Breast epithelium (tissue), 4 donors: ENCODE results near the gene PMEPA1. TPM values are rescaled to one million over a fixed set of nuclear protein-coding genes. Genes with fewer than 3 reads are reported as not detected.
A peak's percentile ranks its signal among the peaks of the same experiment; 100 is the strongest.

Experiments
- DNase-seq, 2 donors: peaks; one replicate each; pipeline ENCODE4 v3.0.0-alpha.2; 2019; ENCODE audit warnings: low spot score in 2 of 2
- H3K27ac ChIP-seq, 2 donors: fragments of 200-600 bp; sonication (generic) in 1 of 2; one replicate each; pipeline ENCODE4 v1.5.1; 2016 to 2019; ENCODE audit warnings: mild to moderate bottlenecking in 1 of 2
- H3K27me3 ChIP-seq, 2 donors: fragments of 200-600 bp; sonication (generic) in 1 of 2; one replicate each; pipeline versions ENCODE4 v1.5.1 to v1.6.0; 2017 to 2019; ENCODE audit warnings: control low read depth in 1 of 2, mild to moderate bottlenecking in 1 of 2
- H3K36me3 ChIP-seq: fragments of 200-600 bp; one replicate; pipeline ENCODE4 v1.5.1; 2019
- H3K4me1 ChIP-seq, 2 donors: fragments of 200-600 bp; sonication (generic); one replicate each; pipeline ENCODE4 v1.5.1; 2016 to 2019; ENCODE audit warnings: control low read depth in 1 of 2
- H3K4me3 ChIP-seq, 3 donors: fragments of 200-600 bp; sonication (generic); 1 replicate in 2 of 3; 2 replicates in 1 of 3; pipeline ENCODE4 v1.5.1; 2016 to 2019; ENCODE audit warnings: mild to moderate bottlenecking in 3 of 3, moderate library complexity in 2 of 3
- H3K9me3 ChIP-seq, 2 donors: fragments of 200-600 bp; sonication (generic) in 1 of 2; one replicate each; pipeline ENCODE4 v1.5.1; 2016 to 2019; ENCODE audit warnings: control low read depth in 1 of 2
- POLR2A ChIP-seq: fragments of 450-650 bp; IDR thresholded peaks from one replicate; pipeline ENCODE4 v1.6.1; 2016; ENCODE audit warnings: antibody characterized with exemption, mild to moderate bottlenecking, moderate library complexity
- POLR2AphosphoS5 ChIP-seq, 3 donors: sonication (generic); formaldehyde crosslinking; IDR thresholded peaks; one replicate each; pipeline ENCODE4 v1.6.1; 2017; ENCODE audit warnings: antibody characterized with exemption in 3 of 3
- intact Hi-C: fragments of 100-400 bp; cut with DNase I; formaldehyde crosslinking; loops from one replicate; pipeline ENCODE4 v1.15.1; 2023; ENCODE audit warnings: low total_unique reads
- total RNA-seq, 3 donors: library from RNA; depleted of rRNA; stranded (reverse); fragments of >200 nt; gene quantifications; one replicate each; pipeline ENCODE4 v1.1.0, GENCODE V29; 2016
- TF ChIP-seq, protein P1 (sequence below), 3 donors: fragments of 450-650 bp; IDR thresholded peaks; one replicate each; pipeline ENCODE4 v1.5.1; 2016 to 2017; ENCODE audit warnings: antibody characterized with exemption in 3 of 3, mild to moderate bottlenecking in 3 of 3, moderate library complexity in 3 of 3

The PMEPA1 gene
- total RNA-seq, 3 donors from 2014 or later = 9.2 to 13.2 (median 13.1) TPM

DNA sequence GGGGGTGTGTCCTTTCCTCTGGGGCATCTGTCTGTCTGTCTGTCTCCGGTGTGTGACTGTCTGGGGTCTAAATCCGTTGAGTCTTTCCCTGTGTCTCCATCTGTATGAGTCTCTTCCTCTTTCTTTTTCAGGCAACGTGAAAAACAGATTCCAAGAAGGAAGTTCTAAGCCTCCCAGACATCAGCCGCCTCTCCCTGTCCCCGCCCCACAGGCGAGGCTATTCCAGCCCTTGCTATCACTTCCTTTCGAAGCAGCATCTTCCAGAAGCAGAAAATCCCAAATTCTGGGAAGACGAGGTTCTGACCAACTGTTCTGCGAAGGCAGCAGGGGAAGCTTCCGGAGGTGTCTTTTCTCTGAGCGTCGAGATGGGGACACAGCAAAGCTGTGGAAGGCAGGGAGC is 34.0 kb downstream of the PMEPA1 start:
- DNase-seq = no peak
- Histone ChIP-seq H3K4me1 (no peaks in the 10 kb centered on the region), H3K27ac (no peak overlapping the region), H3K4me3 (no peak overlapping the region), H3K9me3 (no peaks in the 10 kb centered on the region), H3K36me3 (no peaks in the 10 kb centered on the region), H3K27me3 (no peaks in the 10 kb centered on the region)
- TF ChIP-seq POLR2A (no peak), POLR2AphosphoS5 (IDR thresholded peaks at IDR 0.05) (no peak)
- TF ChIP-seq, protein P1, sequence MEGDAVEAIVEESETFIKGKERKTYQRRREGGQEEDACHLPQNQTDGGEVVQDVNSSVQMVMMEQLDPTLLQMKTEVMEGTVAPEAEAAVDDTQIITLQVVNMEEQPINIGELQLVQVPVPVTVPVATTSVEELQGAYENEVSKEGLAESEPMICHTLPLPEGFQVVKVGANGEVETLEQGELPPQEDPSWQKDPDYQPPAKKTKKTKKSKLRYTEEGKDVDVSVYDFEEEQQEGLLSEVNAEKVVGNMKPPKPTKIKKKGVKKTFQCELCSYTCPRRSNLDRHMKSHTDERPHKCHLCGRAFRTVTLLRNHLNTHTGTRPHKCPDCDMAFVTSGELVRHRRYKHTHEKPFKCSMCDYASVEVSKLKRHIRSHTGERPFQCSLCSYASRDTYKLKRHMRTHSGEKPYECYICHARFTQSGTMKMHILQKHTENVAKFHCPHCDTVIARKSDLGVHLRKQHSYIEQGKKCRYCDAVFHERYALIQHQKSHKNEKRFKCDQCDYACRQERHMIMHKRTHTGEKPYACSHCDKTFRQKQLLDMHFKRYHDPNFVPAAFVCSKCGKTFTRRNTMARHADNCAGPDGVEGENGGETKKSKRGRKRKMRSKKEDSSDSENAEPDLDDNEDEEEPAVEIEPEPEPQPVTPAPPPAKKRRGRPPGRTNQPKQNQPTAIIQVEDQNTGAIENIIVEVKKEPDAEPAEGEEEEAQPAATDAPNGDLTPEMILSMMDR (IDR thresholded peaks at IDR 0.05) = no peak
- intact Hi-C loops = no loop called here

DNA sequence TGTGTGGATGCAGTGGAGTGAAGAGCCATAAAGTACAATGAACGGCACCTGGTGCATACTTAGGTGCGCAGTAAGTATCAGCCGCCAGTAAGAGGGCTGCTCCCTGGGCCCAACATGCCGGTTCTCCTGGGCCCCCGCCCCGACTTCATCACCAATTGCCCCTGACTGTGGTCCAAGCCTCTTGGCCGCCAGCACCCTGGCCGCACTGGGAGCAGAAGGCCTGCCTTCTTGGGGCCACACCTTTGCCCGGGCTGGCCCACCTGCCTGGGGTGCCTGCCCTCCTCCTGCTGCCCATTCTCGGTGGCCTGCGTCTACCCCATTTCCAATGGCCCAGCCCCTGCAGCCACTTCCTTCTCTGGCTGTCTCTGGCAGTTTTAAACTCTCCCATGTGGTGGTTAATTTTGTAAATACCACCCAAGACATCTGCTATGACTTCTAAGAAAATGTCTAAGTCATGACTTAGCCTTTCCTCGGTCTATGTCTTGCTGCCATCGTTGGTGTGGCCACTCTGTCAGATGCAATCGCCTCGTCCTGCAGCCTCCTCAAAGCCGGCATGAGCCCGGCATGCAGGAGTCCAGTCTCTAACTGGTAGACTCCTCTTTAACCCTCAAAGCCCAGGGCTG is 36.8 kb downstream of the PMEPA1 start:
- Histone ChIP-seq H3K4me3 (no peak overlapping the region), H3K4me1 (no peaks in the 10 kb centered on the region)

DNA sequence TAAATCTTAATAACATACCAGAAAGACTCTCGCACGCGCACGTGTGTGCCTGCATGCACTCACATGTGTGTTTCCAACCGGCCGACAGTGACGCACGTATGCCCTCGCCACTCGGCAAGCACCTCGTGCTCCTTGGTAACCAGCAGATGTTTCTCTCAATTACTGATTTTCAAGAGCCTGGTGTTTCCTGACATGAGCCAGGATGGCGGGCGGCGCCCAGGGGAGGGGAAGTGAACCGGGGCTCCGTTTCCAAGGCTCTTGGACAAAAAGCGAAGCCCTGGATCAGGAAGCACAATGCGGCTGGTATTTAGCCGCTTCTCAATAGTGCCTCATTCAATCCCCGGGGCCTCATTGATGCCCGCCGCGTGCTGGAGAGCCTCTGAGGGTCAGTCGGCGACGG is 37.7 kb downstream of the PMEPA1 start:
- DNase-seq = no peak
- TF ChIP-seq POLR2A = no peak
- no peak for TF ChIP-seq POLR2AphosphoS5 (IDR thresholded peaks at IDR 0.05)
- TF ChIP-seq, protein P1 (IDR thresholded peaks at IDR 0.05) = no peak
- no peaks in the 10 kb centered on the region for H3K36me3 ChIP-seq
- no peaks in the 10 kb centered on the region for H3K27me3 ChIP-seq
- intact Hi-C loops = no loop called here
- H3K27ac ChIP-seq = peak overlapping the region in 1 of 2 donors; percentile 15
- no peaks in the 10 kb centered on the region for H3K4me1 ChIP-seq
- H3K9me3 ChIP-seq = no peaks in the 10 kb centered on the region
- H3K4me3 ChIP-seq = peak overlapping the region in 1 of 3 donors; percentile 19

More for the DNA sequence above, 36.8 kb downstream of the PMEPA1 start:
- Histone ChIP-seq H3K27me3 (no peaks in the 10 kb centered on the region), H3K36me3 (no peaks in the 10 kb centered on the region), H3K9me3 (no peaks in the 10 kb centered on the region), H3K27ac (no peak overlapping the region)
- TF ChIP-seq, protein P1 (IDR thresholded peaks at IDR 0.05) = no peak
- TF ChIP-seq POLR2A (no peak), POLR2AphosphoS5 (IDR thresholded peaks at IDR 0.05) (no peak)
- intact Hi-C loops = no loop called here
- no peak for DNase-seq

DNA sequence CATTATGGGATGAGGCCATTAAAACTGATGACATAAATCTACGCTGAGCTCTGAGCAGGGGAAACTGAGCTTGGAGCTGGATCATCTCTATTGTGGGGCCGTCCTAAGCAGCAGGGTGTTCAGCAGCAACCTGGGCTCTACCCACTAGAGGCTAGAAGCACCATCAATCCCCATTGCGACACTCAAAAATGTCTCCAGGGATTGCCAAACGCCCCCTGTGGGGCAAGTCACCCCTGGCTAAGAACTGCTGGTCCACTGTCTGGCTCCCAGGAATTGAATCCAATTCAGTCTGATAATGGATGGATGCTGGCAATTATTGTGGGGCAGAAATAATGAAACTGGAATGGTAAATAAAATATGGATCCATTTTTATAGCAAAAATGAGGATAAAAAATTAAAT is 38.2 kb downstream of the PMEPA1 start:
- H3K9me3 ChIP-seq = no peaks in the 10 kb centered on the region
- no peaks in the 10 kb centered on the region for H3K4me1 ChIP-seq
- no peak overlapping the region for H3K27ac ChIP-seq
- H3K4me3 ChIP-seq = no peak overlapping the region
- no peaks in the 10 kb centered on the region for H3K27me3 ChIP-seq
- TF ChIP-seq POLR2A (no peak), POLR2AphosphoS5 (IDR thresholded peaks at IDR 0.05) (no peak)
- TF ChIP-seq, protein P1 (IDR thresholded peaks at IDR 0.05) = no peak
- no peaks in the 10 kb centered on the region for H3K36me3 ChIP-seq
- intact Hi-C loops = no loop called here
- DNase-seq = no peak

DNA sequence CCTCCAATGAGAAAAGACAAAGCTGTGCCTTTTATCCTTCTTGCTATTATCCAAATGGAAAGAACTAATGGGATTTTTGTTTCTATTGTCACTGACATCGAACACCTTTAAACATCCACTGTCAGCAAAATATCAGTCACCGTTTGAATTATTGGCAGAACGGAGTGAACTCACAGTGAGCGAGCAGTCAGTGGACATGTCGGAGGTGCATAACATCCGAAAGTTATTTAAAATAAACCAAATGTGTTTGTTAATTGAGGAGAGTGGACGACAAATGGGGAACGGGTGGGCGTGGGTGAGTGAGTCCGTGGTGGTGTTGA is 38.8 kb downstream of the PMEPA1 start:
- Histone ChIP-seq H3K27ac (no peak overlapping the region), H3K27me3 (no peaks in the 10 kb centered on the region), H3K36me3 (no peaks in the 10 kb centered on the region), H3K9me3 (no peaks in the 10 kb centered on the region), H3K4me1 (no peaks in the 10 kb centered on the region), H3K4me3 (no peak overlapping the region)
- DNase-seq = no peak
- TF ChIP-seq POLR2A (no peak), POLR2AphosphoS5 (IDR thresholded peaks at IDR 0.05) (no peak)
- TF ChIP-seq, protein P1 (IDR thresholded peaks at IDR 0.05) = no peak
- intact Hi-C loops = no loop called here
